ENCODE results near the gene SUMO2.
"Not testable (repeated sequence)": the region's sequence is repeated elsewhere in the genome, so short reads cannot be mapped to it uniquely, and the experiment has no call there.

Gene SUMO2

DNA sequence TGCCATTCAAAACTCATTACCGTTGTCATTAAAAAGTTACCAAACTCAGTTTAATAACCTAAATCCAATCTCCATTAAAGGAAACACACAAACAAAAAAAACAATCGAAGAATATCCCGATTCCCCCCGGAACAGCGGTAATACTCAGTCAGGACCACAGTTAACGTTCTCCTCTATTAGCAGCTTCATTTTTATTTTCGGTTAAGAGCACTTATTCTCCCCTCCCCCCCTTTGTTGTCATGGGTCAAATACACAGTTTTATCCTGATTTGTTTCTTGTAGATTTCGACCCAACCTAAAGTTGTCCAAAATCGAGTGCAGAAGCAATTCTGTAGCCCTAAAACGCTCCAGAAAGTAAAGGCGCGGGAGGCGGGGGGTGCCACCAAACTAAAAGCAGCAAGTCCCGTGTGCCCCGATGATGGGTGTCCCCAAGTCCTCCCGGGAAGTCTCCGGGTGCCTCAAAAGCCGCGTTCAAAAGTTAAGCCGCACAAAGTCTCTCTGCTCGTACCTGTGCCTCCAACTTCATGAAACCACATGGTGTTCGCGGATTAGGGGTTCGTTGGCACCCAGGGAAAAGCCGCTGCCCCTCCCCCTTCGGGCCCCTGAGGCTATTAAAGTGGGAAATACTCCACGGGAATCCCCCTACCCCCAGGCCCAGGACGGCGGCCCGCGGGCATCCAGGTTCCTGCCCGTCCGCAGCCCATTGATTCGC, 996 bp downstream of the SUMO2 start:
- peak; percentile 55 for DNase-seq (ENCODE audit: low spot score)

DNA sequence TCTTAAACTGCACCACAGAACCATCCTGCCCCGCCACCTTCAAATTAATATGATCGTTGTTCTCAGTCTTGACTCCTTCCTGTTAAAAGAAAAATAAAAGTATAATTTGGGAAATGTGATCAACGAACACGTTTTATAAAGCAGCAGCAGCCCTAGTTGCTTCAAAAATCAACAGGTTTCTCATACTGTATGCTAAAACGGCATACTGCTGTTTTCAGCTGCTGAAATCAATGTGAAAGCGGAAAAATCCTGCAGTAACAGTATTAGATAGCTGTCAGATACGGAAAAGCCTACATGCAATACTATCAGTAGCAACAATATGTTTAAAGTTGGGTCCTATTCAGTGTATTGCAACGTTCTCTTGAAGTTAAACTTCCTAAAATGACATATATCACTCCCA, 1.6 kb downstream of the SUMO2 start:
- no peak for DNase-seq (ENCODE audit: low spot score)

DNA sequence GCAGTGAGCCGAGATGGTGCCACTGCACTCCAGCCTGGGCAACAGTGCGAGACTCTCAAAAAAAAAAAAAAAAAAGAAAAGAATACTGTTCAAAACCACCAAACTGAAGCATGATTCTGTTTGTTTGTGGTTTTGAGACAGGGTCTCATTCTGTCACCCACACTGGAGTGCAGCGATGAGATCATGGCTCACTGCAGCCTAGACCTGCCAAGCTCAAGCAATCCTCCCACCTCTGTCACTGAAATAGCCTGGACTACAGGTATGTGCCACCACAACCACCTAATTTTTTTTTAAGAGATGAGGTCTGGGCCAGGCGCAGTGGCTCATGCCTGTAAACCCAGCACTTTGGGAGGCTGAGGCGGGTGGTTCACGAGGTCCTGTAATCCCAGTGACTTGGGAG, 4.3 kb downstream of the SUMO2 start:
- no peak for DNase-seq (ENCODE audit: low spot score)

DNA sequence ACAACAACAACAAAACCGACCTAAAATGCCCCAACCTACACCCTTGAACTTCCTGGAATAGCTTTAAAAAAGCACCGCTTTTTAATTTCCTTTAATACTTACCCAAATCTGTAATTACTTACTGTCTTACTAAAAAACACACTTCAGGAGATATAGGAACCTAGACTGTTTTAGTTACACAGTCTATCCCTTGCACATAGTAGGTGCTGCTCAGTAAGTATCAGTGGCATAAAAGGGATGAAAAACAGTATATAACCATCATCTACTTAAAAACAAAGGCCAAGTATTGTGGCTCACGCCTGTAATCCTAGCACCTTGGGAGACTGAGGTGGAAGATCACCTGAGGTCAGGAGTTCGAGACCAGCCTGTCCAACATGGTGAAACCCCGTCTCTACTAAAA, 6.1 kb downstream of the SUMO2 start:
- DNase-seq (ENCODE audit: low spot score) = no peak

DNA sequence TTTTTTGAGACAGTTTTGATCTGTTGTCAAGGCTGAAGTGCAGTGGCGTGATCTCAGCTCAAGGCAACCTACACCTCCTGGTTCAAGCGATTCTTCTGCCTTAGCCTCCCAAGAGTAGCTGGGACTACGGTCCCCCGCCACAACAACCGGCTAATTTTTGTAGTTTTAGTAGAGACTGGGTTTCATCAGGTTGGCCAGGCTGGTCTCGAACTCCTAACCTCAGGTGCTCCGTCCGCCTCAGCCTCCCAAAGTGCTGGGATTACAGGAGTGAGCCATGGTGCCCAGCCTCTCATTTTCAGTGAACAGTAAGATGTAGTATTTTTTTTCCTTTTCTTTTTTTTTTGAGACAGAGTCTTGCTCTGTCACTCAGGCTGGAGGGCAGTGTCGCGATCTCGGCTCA, 7.8 kb downstream of the SUMO2 start:
- no peak for DNase-seq (ENCODE audit: low spot score)

DNA sequence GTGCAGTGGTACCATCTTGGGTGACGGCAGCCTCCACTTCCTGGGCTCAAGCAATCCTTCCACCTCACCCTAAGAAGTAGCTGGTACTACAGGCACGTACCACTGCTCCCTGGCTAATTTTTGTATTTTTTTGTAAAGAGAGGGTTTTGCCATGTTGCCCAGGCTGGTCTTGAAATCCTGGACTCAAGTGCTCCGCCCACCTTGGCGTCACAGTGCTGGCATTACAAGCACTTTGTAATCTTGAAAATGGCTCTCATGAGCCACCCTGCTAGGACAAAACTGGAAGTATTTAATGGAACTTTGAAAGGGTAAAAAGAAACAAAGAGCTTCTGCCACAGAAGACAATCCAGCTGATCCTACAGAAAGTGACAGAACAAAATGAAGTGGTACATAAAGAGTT, 9.2 kb downstream of the SUMO2 start:
- no peak for DNase-seq (ENCODE audit: low spot score)

DNA sequence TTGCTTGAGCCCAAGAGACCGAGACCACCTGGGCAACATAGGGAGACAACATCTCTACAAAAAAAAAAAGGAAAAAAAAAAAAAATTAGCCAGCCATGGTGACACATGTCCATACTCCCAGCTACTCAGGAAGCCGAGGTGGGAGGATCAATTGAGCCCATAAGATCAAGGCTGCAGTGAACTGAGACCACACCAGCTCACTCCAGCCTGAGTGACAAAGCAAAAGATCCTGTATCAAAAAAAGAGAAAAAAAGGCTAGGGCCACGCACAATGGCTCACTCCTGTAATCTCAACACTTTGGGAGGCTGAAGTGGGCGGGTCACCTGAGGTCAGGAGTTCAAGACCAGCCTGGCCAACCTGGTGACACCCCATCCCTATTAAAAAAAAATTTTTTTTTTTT, 13.8 kb downstream of the SUMO2 start:
- DNase-seq (ENCODE audit: low spot score) = no peak

DNA sequence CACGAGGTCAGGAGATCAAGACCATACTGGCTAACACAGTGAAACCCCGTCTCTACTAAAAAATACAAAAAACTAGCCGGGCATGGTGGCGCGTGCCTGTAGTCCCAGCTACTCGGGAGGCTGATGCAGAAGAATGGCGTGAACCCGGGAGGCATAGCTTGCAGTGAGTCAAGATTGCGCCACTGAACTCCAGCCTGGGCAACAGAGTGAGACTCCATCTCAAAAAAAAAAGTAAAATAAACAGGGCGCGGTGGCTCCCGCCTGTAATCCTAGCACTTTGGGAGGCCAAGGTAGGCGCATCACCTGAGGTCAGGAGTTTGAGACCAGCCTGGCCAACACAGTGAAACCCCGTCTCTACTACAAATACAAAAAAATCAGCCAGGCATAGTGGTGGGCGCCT, 18.2 kb downstream of the SUMO2 start:
- not testable (repeated sequence) for DNase-seq (ENCODE audit: low spot score)

DNA sequence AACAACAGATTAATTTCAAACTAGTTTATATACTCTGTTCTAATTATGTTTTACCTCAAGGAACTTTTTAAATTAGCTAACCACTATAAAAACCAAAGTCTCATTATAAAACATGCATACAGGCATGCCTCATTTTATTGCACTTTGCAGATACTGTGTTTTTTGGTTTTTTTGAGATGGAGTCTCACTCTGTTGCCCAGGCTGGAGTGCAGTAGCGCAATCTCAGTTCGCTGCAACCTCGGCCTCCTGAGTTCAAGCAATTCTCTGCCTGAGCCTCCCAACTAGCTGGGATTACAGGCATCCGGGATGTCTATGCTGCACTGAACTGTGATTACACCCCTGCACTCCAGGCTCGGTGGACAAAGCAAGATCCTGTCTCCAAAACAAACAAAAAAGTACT, 19.7 kb downstream of the SUMO2 start:
- DNase-seq (ENCODE audit: low spot score) = no peak

DNA sequence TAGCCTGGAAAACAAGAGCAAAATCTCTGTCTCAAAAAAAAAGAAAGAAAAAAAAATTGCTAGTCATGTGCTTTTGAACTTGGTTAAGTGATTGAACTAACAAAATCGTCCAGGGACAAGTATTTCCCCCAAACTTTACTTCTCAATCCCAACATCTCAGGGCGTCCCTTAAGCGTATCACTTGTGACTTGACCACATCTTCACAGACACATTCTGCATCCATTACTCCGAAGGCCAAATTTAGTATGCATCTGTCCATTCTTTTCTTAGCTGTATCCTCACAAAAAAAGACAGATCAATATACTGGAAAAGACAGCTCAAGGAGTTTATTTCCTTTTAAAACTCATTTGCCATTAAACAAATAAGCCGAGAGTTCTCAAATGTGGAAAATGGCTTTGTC, 22.5 kb downstream of the SUMO2 start:
- DNase-seq (ENCODE audit: low spot score) = no peak

DNA sequence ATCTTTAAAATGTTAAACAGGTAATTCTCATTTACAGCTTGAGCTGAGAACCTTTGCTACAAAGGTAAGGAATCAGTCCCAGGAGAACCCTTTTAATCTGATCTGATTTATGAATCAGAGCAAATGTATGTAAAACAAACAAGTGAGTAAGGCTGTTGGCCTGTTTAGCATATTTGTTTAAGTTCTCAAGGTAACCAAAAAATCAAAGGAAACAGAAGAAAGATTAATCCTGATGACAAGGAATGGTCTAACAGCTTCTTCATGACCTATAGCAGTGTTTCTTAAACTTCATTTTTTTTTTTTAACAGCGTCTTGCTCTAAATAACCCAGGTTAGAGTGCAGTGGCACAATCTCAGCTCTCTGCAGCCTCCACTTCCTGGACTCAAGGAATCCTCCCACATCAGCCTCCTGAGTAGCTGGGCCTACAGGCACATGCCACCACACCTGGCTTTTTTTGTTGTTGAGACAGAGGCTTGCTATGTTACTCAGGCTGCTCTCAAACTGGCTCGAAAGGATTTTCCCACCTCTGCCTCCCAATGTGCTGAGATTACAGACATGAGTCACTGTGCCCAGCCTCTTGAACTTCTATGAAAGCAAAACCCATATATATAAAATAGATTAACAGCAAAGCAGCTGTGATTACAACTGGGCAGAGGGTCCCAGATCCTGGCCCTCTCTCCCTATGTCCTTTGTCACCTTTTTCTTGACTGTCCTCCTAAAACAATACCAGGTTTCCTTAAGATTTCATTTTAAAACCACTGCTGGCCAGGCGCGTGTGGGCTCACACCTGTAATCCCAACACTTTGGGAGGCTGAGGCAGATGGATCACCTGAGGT, 23.3 kb downstream of the SUMO2 start:
- DNase-seq (ENCODE audit: low spot score) = no peak

DNA sequence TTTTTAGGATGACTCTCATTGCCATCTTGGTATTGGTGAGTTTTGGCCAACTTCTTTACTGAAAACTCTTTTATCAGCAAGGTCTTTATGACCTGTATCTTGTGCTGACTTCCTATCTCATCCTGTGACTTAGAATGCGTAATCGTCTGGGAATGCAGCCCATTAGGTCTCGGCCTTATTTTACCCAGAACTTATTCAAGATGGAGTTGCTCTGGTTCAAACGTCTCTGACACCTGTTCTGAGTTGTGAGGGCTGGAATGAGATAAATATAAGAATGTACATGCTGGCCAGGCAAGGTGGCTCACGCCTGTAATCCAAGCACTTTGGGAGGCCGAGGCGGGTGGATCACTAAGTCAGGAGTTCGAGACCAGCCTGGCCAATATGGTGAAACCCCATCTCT, 24.3 kb downstream of the SUMO2 start:
- DNase-seq (ENCODE audit: low spot score) = not testable (repeated sequence)

DNA sequence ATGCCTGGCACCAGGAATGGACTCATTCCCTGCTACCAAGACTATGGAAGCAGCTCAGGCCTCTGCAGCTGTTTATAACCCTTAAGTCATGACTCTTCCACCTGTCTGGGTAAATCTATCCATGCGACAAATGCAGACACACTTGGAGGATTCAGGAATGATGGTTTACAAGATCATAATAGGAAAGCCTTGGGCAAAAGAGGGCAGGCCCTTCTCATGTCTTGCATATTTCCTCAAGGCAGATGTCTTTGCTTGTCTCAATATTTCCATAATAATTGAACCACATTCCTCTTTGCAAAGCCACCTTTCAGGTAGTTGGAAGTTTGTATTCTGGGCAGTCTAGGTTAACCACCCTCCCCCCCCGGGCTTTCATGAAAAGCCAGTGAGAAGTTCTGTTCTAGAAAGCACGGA, 27.6 kb downstream of the SUMO2 start:
- DNase-seq (ENCODE audit: low spot score) = no peak

DNA sequence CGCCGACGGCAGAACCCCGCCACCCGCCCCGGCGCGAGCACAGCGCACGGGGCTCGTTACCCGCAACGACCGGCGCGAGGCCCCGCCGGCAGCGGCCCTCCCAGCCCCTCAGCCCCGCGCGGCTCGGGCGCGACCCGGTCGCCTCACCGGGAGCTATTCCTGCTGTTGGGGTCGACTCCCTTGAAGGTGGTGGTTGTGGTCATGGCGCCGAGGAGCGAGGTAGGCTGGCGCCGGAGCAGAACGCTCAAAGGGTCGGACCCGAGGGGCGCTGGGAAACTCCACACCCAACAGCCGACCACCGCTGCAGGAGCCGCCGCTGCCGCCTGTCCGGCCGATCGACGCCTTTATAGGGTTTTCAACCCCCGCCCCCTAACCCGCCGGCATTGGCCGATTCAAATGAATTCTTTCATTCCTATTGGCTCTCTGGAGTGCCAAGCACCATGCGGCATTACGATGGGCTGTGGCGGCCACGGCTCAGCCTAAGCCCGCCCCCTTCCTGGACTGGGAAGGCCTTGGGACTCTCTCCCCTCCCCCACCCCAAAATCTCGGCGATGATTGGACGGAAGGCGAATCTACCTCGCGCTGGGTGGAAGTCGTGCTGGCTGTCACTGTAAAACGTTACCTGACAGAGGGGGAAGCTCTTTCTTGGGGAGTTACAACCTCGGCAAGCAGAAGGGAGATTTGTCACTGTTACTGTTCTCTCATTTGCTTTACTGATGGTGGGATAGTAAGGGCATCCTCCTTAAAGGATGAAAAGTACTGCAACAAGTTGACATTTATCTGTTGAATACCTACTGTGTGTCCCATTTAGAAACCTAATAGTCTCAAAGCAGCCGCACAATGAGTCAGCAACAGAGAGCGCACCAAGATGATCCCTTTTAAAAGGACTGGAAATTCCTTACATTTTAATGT, 28.3 kb downstream of the SUMO2 start, which contains the start of gene JPT1:
JPT1 (minus strand) TSS at position 318 of the 912 bp plus-strand sequence; CDS start at position 203, 115 bp downstream.
- DNase-seq (ENCODE audit: low spot score) = peak; percentile 99

DNA sequence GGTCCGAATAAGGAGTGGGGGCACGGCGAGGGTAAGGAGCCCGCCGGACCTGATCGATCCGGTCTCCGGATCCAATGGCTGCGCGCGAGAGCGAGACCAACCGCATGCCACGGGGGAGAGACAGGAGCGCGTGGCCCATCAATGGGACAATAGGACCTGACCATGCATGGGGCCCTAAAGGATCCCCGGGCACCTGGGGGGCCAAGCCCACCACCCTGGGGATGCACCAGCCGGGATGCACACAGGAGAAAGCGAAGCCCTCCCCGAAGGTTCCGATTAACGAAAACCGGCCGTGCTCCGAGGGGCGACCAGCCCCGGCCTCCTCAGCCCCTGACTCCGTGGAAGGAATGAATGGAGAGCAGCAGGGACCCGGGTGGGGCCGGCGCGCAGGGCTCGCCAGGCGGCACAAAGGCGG, 29.0 kb downstream of the SUMO2 start:
- DNase-seq (ENCODE audit: low spot score) = peak; percentile 34

DNA sequence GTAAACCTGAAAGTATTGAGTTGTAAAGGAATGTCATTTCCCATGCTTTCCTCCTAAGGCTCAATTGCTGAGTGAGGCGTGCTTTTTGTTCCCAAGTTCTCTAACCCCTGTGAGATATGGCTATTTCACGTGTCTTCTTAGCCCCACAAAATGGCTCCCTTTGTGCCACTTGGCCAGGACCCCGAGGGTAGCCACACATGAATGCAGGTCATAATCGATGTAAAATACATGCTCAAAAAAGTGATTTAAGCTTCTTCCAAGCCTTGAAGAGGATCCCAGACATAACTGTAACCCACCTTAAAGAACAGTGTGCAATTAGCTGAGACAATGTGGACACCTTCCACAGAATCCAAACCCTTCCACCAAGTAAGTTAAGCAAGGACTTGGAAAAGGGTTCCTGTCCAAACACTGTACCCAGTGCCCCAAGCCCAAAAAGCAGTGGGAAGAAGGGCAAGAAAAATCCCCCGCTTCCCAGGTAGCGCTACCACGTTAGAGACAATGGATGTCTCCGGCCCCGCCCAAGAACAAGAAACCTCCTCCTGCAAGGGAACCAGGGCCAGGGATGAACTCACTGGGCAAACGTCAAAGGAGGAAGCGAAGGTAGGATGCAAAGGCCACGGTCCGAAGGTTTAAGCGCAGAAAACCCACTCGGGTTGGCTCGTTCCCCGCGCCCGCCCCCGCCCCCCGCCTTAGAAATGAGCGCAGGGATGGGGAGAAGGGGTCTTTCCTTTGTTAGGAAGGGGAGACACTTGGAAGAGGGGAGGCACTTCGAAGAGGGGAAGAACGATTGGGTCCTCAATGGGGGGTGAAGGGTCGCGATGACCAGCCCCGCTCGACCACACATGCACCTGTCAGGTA, 29.6 kb downstream of the SUMO2 start:
- peak; percentile 51 for DNase-seq (ENCODE audit: low spot score)

DNA sequence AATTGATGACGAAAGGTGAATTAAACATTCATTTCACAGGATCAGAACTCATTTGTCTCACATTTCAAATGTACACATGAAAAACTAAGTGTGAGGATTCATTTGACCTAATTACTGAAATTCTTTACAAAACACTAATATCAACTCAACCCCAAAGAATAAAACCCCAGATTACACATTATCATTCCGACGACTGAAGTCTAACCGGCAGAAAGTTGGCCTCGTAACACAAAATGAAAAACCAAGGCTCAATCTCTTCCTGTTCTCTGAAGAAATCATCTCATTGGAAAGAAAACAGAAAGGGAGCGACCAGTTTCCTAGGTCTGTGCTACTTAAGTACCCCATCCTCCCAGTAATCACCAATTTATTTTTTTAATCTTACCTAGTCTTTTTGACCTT, 30.2 kb downstream of the SUMO2 start:
- DNase-seq (ENCODE audit: low spot score) = no peak

DNA sequence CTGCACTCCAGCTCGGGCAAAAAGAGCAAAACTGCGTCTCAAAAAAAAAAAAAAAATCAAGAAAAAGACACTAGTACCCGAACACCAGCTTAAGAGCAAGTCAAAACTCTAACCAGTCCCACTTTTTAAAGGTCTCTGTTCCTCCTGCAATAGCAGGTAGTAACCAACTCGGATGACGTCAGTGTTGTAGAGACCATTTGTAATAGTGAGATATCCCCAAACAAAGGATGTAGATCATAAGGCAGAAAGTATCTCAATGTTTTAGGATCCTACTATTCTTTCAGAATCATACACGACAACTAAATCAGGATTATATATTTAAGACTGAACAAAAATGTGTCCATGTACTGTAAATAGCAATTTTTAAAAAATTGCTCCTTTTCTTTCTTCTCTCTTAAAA, 30.8 kb downstream of the SUMO2 start:
- no peak for DNase-seq (ENCODE audit: low spot score)

DNA sequence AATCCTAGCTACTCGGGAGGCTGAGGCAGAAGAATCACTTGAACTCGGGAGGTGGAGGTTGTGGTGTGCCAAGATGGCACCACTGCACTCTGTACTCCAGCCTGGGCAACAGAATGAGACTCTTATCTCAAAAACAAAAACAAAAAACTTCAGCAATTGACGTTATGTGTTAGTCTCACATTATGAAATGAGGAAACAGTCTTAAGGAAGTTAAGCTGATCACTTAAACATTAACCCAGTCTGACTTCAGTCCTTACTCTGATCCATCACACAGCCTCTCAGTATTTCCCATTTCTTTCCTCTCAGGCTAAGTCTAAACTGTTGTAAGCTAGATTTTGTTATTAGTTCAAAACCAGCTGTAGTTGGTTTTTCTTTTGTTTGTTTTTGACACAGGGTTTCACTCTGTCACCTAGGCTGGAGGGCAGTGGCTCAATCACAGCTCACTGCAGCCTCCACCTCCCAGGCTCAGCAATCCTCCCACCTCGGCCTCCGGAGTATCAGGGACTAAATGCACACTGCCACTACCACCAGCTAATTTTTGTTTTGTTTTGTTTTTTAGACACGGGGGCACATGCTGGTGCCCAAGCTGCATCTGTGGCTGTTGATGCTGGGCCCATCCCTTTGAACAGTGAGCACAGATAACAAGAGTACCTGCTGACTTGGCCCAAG, 34.7 kb downstream of the SUMO2 start:
- DNase-seq (ENCODE audit: low spot score) = no peak

DNA sequence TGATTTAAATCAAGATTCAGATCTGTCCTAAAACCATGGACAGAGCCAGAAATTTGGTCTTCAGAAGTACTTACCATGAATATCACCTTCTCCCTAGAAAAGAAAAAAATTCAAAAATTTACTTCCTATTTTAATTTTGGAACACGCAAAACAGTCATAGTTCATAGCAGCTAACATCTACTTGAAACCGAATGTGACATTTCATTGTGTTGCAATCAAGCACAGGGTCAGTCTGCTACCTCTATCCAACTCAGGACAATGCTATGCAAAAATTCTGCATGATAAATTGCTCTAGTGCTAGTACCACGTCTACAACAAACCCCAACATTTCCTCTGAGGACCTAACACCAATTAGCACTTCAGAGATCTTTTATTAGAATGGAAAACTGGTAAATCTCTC, 36.2 kb downstream of the SUMO2 start:
- no peak for DNase-seq (ENCODE audit: low spot score)
